NCI-H524 (cell line): ENCODE results near the gene SPRR5.

Source experiments
- DNase-seq, 2 experiments: peaks; one replicate each; lab custom pipeline; 2025; lab: John Stamatoyannopoulos, UW

Gene SPRR5

GRCh38 chr1:152946248-152946647, 758 bp upstream of the SPRR5 start:
- no peak for DNase-seq

GRCh38 chr1:152951711-152952110, 4.7 kb downstream of the SPRR5 start:
- no peak for DNase-seq

GRCh38 chr1:152953761-152954160, 6.8 kb downstream of the SPRR5 start:
- DNase-seq, result no peak

DNA sequence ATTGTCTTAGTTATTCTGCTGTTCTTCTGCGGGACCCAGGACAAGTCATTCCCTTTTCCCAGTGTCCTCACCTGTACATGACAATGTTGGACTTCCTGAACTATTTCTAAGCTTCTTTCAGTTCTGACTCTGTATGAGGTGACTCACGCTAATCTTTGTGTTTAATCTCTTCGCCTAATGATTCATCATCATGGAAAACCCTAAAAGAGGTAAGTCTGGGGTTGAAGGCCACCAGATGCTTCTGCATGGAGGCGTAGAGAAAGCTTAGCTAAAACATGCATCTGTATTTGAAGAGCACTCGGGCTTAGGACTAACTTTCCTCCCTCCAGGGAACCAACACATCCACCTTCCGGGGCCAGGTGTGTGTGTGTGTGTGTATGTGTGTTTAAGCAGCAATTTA, 7.4 kb downstream of the SPRR5 start:
- no peak for DNase-seq

- DNase-seq, result no peak
Observed at GRCh38 chr1:152957561-152957960, 10.6 kb downstream of the SPRR5 start.

- no peak for DNase-seq
Observed at GRCh38 chr1:152959273-152959672, 12.3 kb downstream of the SPRR5 start.

- DNase-seq, result no peak
Observed at GRCh38 chr1:152959801-152960451, 12.9 kb downstream of the SPRR5 start.

DNA sequence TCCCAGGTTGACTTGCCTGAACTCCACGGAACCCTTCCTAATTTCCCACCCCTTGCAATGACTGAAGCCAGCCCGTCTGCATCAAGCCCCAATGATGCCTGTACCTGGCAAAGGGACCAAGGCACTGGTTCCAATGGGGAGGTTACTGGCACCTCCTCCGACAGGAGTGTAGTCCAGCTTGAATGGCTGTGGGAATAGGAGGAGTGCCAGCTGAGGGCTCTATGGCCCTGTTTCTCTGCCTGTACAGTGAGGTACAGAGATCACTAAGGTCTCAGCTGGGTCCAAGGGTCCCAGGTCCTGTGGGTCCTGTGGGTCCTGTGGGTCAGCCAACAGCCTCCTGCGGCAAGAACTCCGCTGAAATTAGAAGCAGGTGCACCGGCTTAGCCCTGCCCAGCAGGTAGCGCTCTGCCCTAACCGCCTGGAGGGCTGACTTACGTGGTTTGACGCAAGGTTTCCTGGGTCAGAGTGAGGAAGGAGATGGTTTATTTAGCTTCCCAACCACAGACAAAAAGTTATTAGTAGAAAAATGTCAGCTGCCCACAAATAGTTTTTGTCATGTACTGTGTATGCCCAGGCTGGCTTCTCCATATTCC, 13.5 kb downstream of the SPRR5 start:
- DNase-seq, result no peak

GRCh38 chr1:152961226-152961891, 14.4 kb downstream of the SPRR5 start:
- no peak for DNase-seq

- no peak for DNase-seq
Observed at GRCh38 chr1:152962876-152963415, 15.9 kb downstream of the SPRR5 start.

DNA sequence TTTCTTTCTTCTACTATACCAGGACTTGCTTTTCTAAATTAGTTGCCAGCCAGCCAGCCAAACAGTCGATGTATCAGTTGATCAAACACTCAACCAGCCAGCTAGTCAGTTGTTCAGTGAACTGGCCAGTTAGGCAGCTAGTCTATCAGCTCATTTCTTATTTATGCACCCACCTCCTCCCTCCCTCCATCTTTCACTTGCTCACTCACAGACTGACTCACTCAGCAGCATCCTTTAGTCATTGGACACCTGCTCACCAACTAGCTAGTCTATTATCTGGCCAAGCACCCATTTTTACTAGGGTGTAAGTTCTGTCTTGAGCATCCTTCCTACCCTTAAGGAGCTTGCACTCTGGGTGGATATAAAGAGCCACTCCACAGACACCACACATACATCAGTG, 17.5 kb downstream of the SPRR5 start:
- no peak for DNase-seq

GRCh38 chr1:152965853-152966252, 18.8 kb downstream of the SPRR5 start:
- DNase-seq, result no peak

DNA sequence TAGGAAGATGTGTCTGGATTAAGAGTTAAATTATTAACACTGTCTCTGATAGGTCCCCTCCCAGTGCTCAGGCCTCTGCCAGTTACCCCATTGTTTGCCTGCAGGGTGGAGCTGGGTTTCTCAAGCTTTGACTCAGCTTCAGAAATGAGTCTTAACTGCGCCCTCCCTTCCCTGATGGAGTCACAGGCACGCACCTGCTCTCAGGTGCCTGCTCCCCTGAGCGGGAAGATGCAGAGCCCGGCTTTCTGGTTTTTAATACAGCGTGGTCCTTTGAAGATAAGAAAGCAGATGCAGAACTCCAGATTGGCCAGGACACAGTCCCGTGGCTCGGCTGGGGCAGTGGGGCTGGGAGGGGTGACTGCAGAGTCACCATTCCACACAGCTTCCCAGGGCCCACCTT, 20.2 kb downstream of the SPRR5 start:
- DNase-seq, result no peak

GRCh38 chr1:152968248-152968647, 21.2 kb downstream of the SPRR5 start:
- no peak for DNase-seq

GRCh38 chr1:152969036-152969435, 22.0 kb downstream of the SPRR5 start:
- no peak for DNase-seq

- no peak for DNase-seq
Observed at GRCh38 chr1:152970495-152970894, 23.5 kb downstream of the SPRR5 start, which contains the start of gene SPRR4. Gene SPRR4 (plus strand): TSS chr1:152970648. CDS start chr1:152971891, 1,243 bp downstream.

DNA sequence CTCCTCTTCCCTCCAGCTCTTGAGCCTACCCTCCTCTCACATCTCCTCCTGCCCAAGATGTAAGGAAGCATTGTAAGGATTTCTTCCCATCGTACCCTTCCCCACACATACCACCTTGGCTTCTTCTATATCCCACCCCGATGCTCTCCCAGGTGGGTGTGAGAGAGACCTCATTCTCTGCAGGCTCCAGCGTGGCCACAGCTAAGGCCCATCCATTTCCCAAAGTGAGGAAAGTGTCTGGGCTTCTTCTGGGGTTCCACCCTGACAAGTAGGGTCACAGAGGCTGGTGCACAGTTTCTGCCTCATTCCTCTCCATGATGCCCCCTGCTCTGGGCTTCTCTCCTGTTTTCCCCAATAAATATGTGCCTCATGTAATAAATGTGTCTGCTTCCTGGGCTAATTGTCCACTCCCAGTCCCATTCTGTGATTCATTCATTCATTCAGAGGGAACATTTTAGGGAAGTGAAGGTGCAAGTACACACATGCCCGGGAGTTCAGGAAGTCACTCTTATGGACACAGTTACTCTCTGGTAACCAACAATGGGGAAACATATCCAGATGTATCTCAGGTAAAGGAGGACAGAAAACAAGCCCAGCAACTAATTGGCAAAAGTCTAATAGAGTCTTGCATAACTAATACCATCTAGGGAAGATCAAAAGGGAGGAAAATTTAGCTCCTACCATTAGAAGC, 25.3 kb downstream of the SPRR5 start:
- DNase-seq, result no peak

GRCh38 chr1:152976688-152977087, 29.7 kb downstream of the SPRR5 start:
- DNase-seq, result no peak

GRCh38 chr1:152977614-152978013, 30.6 kb downstream of the SPRR5 start:
- no peak for DNase-seq

DNA sequence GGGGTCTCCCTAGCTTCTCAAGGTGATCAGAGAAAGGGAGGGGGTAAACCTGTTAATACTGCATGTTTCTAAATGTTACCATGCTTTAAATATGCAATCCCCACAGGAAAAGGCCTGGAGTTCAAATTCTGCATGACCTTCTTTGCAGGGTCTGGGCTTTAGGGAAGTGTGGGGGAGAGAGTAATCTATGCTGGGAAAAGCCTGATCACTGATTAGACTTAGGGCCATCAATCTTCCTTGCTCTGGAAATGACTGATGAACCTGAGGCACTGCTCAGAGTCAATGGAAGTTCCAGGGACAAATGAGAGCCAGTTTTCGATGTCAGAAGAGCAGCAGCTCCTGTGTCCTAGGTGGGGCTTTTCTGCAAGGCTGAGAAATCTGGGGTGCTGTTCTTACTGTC, 33.7 kb downstream of the SPRR5 start:
- no peak for DNase-seq

DNA sequence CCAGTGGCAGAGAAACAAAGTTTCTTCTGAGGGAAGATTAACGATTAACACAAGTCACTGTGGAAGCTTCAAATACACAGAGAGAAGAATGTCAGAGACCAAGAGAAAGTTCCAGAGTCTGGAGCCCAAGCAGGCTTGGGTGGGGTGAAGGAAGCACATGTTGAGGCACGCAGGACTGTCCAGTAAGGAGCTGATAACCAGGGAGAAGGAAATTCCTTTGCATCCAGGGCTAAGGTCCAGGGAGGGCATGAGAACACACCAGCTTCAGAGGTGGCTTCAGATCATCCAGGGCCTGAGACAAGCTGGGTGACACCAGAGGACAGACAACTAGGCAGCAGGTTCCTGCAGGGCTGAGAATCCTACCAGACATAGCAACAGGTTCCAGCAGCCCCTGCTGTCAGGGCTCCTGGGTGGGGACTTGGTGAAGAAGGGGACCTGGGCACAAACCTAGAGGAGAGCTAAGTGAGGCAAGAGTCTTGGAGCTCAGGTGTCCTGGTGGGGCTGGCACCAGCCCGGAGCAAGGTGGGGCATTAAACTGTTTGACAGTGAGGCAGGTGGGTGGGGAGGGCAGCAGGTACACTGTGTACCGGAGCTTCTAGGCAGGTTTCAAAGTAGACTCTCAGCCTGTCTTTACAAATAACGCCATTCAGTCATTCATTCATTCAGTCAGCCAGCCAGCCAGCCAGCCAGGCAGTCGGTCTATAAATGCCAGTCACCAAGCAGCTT, 34.3 kb downstream of the SPRR5 start:
- DNase-seq, result no peak

DNA sequence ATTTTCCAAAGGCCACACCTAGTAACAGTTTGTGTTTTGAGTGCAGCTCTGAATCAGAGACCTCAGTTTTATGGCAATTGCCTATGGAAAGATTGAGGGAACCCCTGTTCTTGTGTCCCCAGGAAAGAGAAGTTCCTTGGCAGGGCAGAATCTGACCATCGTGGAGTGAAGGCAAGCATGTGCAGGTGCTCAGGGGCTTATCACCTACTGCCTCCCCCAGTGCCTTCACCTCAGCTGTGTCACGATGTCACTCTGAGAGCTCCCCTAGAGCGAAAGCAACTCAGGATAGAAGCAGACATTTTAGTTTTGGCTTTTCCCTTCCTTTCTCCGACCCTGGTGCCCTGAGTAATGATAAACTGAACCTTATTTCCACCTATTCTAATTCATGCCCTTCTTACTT, 35.1 kb downstream of the SPRR5 start:
- DNase-seq, result no peak
